HCT116 (cell line): ENCODE data around the gene IFT57. TPM values are rescaled to one million over a fixed set of nuclear protein-coding genes. Genes with fewer than 3 reads are reported as not detected.

Experiments used
- ATAC-seq: fragments of 200-7000 bp; cut with Tn5 transposase; 2 replicates; pipeline ENCODE4 v1.9.1; 2020; ENCODE audit warnings: mild to moderate bottlenecking, moderate library complexity
- BruUV-seq: library from RNA; stranded (reverse); fragments of 400-500 nt; replicated peaks from 2 replicates; lab custom pipeline; 2021; lab: Mats Ljungman, UMichigan
- CTCF ChIA-PET: fragments of 300-600 bp; sonication (Branson Sonifier 250); formaldehyde crosslinking; loops from one replicate; lab custom pipeline; 2021; ENCODE audit warnings: antibody characterized with exemption; lab: Charles Lee
- POLR2A ChIA-PET: fragments of 300-600, 350-600 bp; sonication (Branson Sonifier 250); formaldehyde crosslinking; loops from one replicate; lab custom pipeline; 2021; ENCODE audit warnings: antibody characterized with exemption; lab: Charles Lee
- RAD21 ChIA-PET, 2 experiments: fragments of 300-600 bp; sonication (Branson Sonifier 250); formaldehyde crosslinking; loops; one replicate each; lab custom pipeline; 2023; ENCODE audit warnings: low total read pairs in 2 of 2; ENCODE audit not compliant: uncharacterized antibody in 2 of 2, unreplicated experiment in 2 of 2, low non-redundant PET in 1 of 2; lab: Charles Lee
- DNase-seq: peaks from one replicate; pipeline ENCODE4 v3.0.0-alpha.2; 2010; ENCODE audit warnings: low read depth, low spot score
- H2AFZ ChIP-seq: fragments of 200-600 bp; shearing (Covaris generic), sonication (generic); 2 replicates; pipeline ENCODE4 v1.6.1; 2017; ENCODE audit warnings: low read depth, mixed run types, mixed read lengths, antibody characterized with exemption, low read length; ENCODE audit not compliant: poor library complexity, severe bottlenecking
- H3K27ac ChIP-seq: 2 replicates; pipeline ENCODE4 v1.5.1; 2012; ENCODE audit warnings: low read depth, low read length
- H3K27me3 ChIP-seq: fragments of 200-600 bp; sonication (generic); 2 replicates; pipeline ENCODE4 v1.6.1; 2016; ENCODE audit warnings: mixed run types, low read length, mixed read lengths; ENCODE audit not compliant: insufficient read depth
- H3K36me3 ChIP-seq, 2 experiments: fragments of 200-500 bp in 1 of 2; fragments of 200-600 bp in 1 of 2; sonication (Bioruptor generic) in 1 of 2; sonication (generic) in 1 of 2; 2 replicates each; pipeline versions ENCODE4 v1.5.1 to v1.6.1; 2014 to 2016; ENCODE audit warnings: low read length in 2 of 2, inconsistent platforms in 1 of 2, mixed read lengths in 1 of 2, mixed run types in 1 of 2; ENCODE audit not compliant: insufficient read depth in 2 of 2, control insufficient read depth in 1 of 2
- H3K4me1 ChIP-seq, 2 experiments: fragments of 200-600 bp in 1 of 2; sonication (generic) in 1 of 2; 2 replicates each; pipeline versions ENCODE4 v1.5.1 to v1.6.1; 2012 to 2017; ENCODE audit warnings: low read length in 2 of 2, inconsistent platforms in 1 of 2, mild to moderate bottlenecking in 1 of 2, mixed read lengths in 1 of 2, mixed run types in 1 of 2, moderate library complexity in 1 of 2; ENCODE audit not compliant: insufficient read depth in 2 of 2, control insufficient read depth in 1 of 2
- H3K4me2 ChIP-seq: fragments of 200-600 bp; sonication (generic); 2 replicates; pipeline ENCODE4 v1.6.1; 2017; ENCODE audit warnings: mixed run types, low read length, mixed read lengths
- H3K4me3 ChIP-seq, 2 experiments: fragments of 200-600 bp in 1 of 2; sonication (generic) in 1 of 2; replicated peaks in 1 of 2; 2 replicates each; pipeline ENCODE4 v1.5.1; 2011 to 2016; ENCODE audit warnings: low read length in 2 of 2, control low read depth in 1 of 2, low read depth in 1 of 2, mild to moderate bottlenecking in 1 of 2, mixed read lengths in 1 of 2, mixed run types in 1 of 2
- H3K79me2 ChIP-seq: fragments of 200-600 bp; sonication (generic); 2 replicates; pipeline ENCODE4 v1.6.1; 2017; ENCODE audit warnings: mild to moderate bottlenecking, mixed run types, low read length, moderate library complexity, mixed read lengths; ENCODE audit not compliant: insufficient read depth
- H3K9ac ChIP-seq: fragments of 200-600 bp; sonication (generic); 2 replicates; pipeline ENCODE4 v1.6.1; 2016; ENCODE audit warnings: low read length, mixed read lengths
- H3K9me2 ChIP-seq: fragments of 200-600 bp; sonication (generic), shearing (Covaris generic); 2 replicates; pipeline ENCODE4 v1.6.1; 2017; ENCODE audit warnings: mixed run types, mild to moderate bottlenecking, moderate library complexity; ENCODE audit not compliant: insufficient read depth
- H3K9me3 ChIP-seq, 2 experiments: fragments of 200-500 bp in 1 of 2; fragments of 200-600 bp in 1 of 2; sonication (Bioruptor generic) in 1 of 2; sonication (generic) in 1 of 2; 2 replicates each; pipeline ENCODE4 v1.6.1; 2014 to 2017; ENCODE audit warnings: low read length in 2 of 2, mixed read lengths in 2 of 2, inconsistent platforms in 1 of 2, low read depth in 1 of 2, mild to moderate bottlenecking in 1 of 2, mixed run types in 1 of 2, moderate library complexity in 1 of 2; ENCODE audit not compliant: control insufficient read depth in 1 of 2, insufficient read depth in 1 of 2
- H4K20me1 ChIP-seq: fragments of 200-600 bp; sonication (generic), shearing (Covaris generic); 2 replicates; pipeline ENCODE4 v1.6.1; 2017; ENCODE audit warnings: mixed run types, mild to moderate bottlenecking, moderate library complexity; ENCODE audit not compliant: insufficient read depth
- CEBPB ChIP-seq: IDR thresholded peaks from 2 replicates; pipeline ENCODE4 v1.6.1; 2012; ENCODE audit warnings: low read depth
- EGR1 ChIP-seq: IDR thresholded peaks from 2 replicates; pipeline ENCODE4 v1.6.1; 2012; ENCODE audit warnings: low read depth
- EZH2phosphoT487 ChIP-seq: fragments of 200-600 bp; IDR thresholded peaks from 2 replicates; pipeline ENCODE4 v1.6.1; 2018; ENCODE audit warnings: antibody characterized with exemption, borderline replicate concordance
- JUND ChIP-seq: IDR thresholded peaks from 2 replicates; pipeline ENCODE4 v1.6.1; 2012
- POLR2A ChIP-seq: IDR thresholded peaks from 2 replicates; pipeline ENCODE4 v1.7.0; 2011; ENCODE audit warnings: borderline replicate concordance; ENCODE audit not compliant: insufficient read depth, insufficient read length; ENCODE audit errors: extremely low read depth
- RAD21 ChIP-seq: IDR thresholded peaks from 2 replicates; pipeline ENCODE4 v1.6.1; 2012; ENCODE audit warnings: low read depth, mild to moderate bottlenecking
- SIN3A ChIP-seq: IDR thresholded peaks from 2 replicates; pipeline ENCODE4 v1.6.1; 2012; ENCODE audit warnings: low read depth
- SP1 ChIP-seq: IDR thresholded peaks from 2 replicates; pipeline ENCODE4 v1.6.1; 2012; ENCODE audit warnings: low read depth
- SRF ChIP-seq: IDR thresholded peaks from 2 replicates; pipeline ENCODE4 v1.6.1; 2012; ENCODE audit warnings: low read depth
- TCF7L2 ChIP-seq: IDR thresholded peaks from 2 replicates; pipeline ENCODE4 v1.7.0; 2011; ENCODE audit warnings: borderline replicate concordance, inconsistent platforms; ENCODE audit not compliant: insufficient read depth, insufficient read length; ENCODE audit errors: extremely low read depth
- YY1 ChIP-seq: IDR thresholded peaks from 2 replicates; pipeline ENCODE4 v1.6.1; 2011; ENCODE audit warnings: low read length, low read depth, moderate library complexity, mild to moderate bottlenecking; ENCODE audit not compliant: insufficient replicate concordance; ENCODE audit errors: extremely low read depth
- ZNF274 ChIP-seq: fragments of 200-500 bp; sonication (Bioruptor generic); IDR thresholded peaks from 2 replicates; pipeline ENCODE4 v1.6.1; 2014; ENCODE audit warnings: mild to moderate bottlenecking, low read depth, low read length, inconsistent platforms
- intact Hi-C: fragments of 100-400 bp; cut with micrococcal nuclease; formaldehyde crosslinking; loops from 2 replicates; pipeline ENCODE4 v1.10.0; 2022
- total RNA-seq: library from RNA; stranded (reverse); gene quantifications from one replicate; pipeline ENCODE4 v1.2.1, GENCODE V29; 2021; ENCODE audit not compliant: unreplicated experiment
- TF ChIP-seq, protein P1 (sequence below): IDR thresholded peaks from 2 replicates; pipeline ENCODE4 v1.6.1; 2012; ENCODE audit warnings: low read depth
- TF ChIP-seq, protein P2 (sequence below): IDR thresholded peaks from 2 replicates; pipeline ENCODE4 v1.6.1; 2012

The IFT57 gene
- total RNA-seq, 1 experiment from 2014 or later: 38.4 TPM

GRCh38 chr3:108219336-108219735, 2.9 kb downstream of the IFT57 start:
- Histone ChIP-seq H3K9me3 (no peaks in the 10 kb centered on the region), H3K4me1 (peaks cover 0 to 21% of the 10 kb centered on the region in 2 experiments; a peak in 1 of 4 replicates), H4K20me1 (no peaks in the 10 kb centered on the region), H3K27ac (no peak overlapping the region), H3K36me3 (no peaks in the 10 kb centered on the region), H2AFZ (no peak overlapping the region), H3K79me2 (no peaks in the 10 kb centered on the region; the same call in 1 of the 2 replicates), H3K4me2 (no peak overlapping the region), H3K4me3 (no peak overlapping the region), H3K27me3 (no peaks in the 10 kb centered on the region), H3K9ac (no peak overlapping the region), H3K9me2 (no peaks in the 10 kb centered on the region)
- intact Hi-C loops: no loop called here
- TF ChIP-seq, protein P1, sequence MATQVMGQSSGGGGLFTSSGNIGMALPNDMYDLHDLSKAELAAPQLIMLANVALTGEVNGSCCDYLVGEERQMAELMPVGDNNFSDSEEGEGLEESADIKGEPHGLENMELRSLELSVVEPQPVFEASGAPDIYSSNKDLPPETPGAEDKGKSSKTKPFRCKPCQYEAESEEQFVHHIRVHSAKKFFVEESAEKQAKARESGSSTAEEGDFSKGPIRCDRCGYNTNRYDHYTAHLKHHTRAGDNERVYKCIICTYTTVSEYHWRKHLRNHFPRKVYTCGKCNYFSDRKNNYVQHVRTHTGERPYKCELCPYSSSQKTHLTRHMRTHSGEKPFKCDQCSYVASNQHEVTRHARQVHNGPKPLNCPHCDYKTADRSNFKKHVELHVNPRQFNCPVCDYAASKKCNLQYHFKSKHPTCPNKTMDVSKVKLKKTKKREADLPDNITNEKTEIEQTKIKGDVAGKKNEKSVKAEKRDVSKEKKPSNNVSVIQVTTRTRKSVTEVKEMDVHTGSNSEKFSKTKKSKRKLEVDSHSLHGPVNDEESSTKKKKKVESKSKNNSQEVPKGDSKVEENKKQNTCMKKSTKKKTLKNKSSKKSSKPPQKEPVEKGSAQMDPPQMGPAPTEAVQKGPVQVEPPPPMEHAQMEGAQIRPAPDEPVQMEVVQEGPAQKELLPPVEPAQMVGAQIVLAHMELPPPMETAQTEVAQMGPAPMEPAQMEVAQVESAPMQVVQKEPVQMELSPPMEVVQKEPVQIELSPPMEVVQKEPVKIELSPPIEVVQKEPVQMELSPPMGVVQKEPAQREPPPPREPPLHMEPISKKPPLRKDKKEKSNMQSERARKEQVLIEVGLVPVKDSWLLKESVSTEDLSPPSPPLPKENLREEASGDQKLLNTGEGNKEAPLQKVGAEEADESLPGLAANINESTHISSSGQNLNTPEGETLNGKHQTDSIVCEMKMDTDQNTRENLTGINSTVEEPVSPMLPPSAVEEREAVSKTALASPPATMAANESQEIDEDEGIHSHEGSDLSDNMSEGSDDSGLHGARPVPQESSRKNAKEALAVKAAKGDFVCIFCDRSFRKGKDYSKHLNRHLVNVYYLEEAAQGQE: no peak
- TF ChIP-seq ZNF274: no peak
- no peak for TF ChIP-seq EGR1
- TF ChIP-seq JUND: no peak
- RAD21 ChIA-PET: no interaction called here
- BruUV-seq: no TSS peak
- DNase-seq (no peak), ATAC-seq (no peak)
- CTCF ChIA-PET: no interaction called here
- POLR2A ChIA-PET: no interaction called here

- H3K9me2 ChIP-seq: no peaks in the 10 kb centered on the region
- POLR2A ChIA-PET: no interaction called here
- DNase-seq (no peak), ATAC-seq (no peak)
- intact Hi-C loops: no loop called here
- no peak overlapping the region for H3K4me2 ChIP-seq
- BruUV-seq: no TSS peak
- H3K36me3 ChIP-seq: no peaks in the 10 kb centered on the region
- no peak overlapping the region for H2AFZ ChIP-seq
- H4K20me1 ChIP-seq: no peaks in the 10 kb centered on the region
- RAD21 ChIA-PET: no interaction called here
- no peaks in the 10 kb centered on the region for H3K27me3 ChIP-seq
- H3K9ac ChIP-seq: no peak overlapping the region
- no peaks in the 10 kb centered on the region; the same call in 1 of the 2 replicates for H3K79me2 ChIP-seq
- no peak overlapping the region for H3K27ac ChIP-seq
- H3K4me1 ChIP-seq: peaks cover 0 to 19% of the 10 kb centered on the region in 2 experiments; a peak in 1 of 4 replicates
- CTCF ChIA-PET: no interaction called here
- no peak overlapping the region for H3K4me3 ChIP-seq
- H3K9me3 ChIP-seq: no peaks in the 10 kb centered on the region
- no peak for TF ChIP-seq SRF
- TF ChIP-seq, protein P1: no peak
- no peak for TF ChIP-seq EZH2phosphoT487
- no peak for TF ChIP-seq JUND
- TF ChIP-seq YY1: no peak
- TF ChIP-seq SP1: no peak
- TF ChIP-seq, protein P2, sequence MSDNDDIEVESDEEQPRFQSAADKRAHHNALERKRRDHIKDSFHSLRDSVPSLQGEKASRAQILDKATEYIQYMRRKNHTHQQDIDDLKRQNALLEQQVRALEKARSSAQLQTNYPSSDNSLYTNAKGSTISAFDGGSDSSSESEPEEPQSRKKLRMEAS: no peak
- no peak for TF ChIP-seq POLR2A
- TF ChIP-seq EGR1: no peak
- TF ChIP-seq RAD21: no peak
- TF ChIP-seq SIN3A: no peak
- no peak for TF ChIP-seq TCF7L2
- no peak for TF ChIP-seq CEBPB
Measured at GRCh38 chr3:108218811-108219210, 3.4 kb downstream of the IFT57 start.
